HCT116 (cell line): ENCODE results near the gene RNU1-4. TPM values are rescaled to one million over a fixed set of nuclear protein-coding genes. Genes with fewer than 3 reads are reported as not detected.
"Not testable (repeated sequence)": the region's sequence is repeated elsewhere in the genome, so short reads cannot be mapped to it uniquely, and the experiment has no call there.

ENCODE experiments used
- ATAC-seq: fragments of 200-7000 bp; cut with Tn5 transposase; 2 replicates; pipeline ENCODE4 v1.9.1; 2020; ENCODE audit warnings: mild to moderate bottlenecking, moderate library complexity
- BruUV-seq: library from RNA; stranded (reverse); fragments of 400-500 nt; replicated peaks from 2 replicates; lab custom pipeline; 2021; lab: Mats Ljungman, UMichigan
- CTCF ChIA-PET: fragments of 300-600 bp; sonication (Branson Sonifier 250); formaldehyde crosslinking; loops from one replicate; lab custom pipeline; 2021; ENCODE audit warnings: antibody characterized with exemption; lab: Charles Lee
- POLR2A ChIA-PET: fragments of 300-600, 350-600 bp; sonication (Branson Sonifier 250); formaldehyde crosslinking; loops from one replicate; lab custom pipeline; 2021; ENCODE audit warnings: antibody characterized with exemption; lab: Charles Lee
- RAD21 ChIA-PET, 2 experiments: fragments of 300-600 bp; sonication (Branson Sonifier 250); formaldehyde crosslinking; loops; one replicate each; lab custom pipeline; 2023; ENCODE audit warnings: low total read pairs in 2 of 2; ENCODE audit not compliant: uncharacterized antibody in 2 of 2, unreplicated experiment in 2 of 2, low non-redundant PET in 1 of 2; lab: Charles Lee
- DNase-seq: peaks from one replicate; pipeline ENCODE4 v3.0.0-alpha.2; 2010; ENCODE audit warnings: low read depth, low spot score
- H2AFZ ChIP-seq: fragments of 200-600 bp; shearing (Covaris generic), sonication (generic); 2 replicates; pipeline ENCODE4 v1.6.1; 2017; ENCODE audit warnings: low read depth, mixed run types, mixed read lengths, antibody characterized with exemption, low read length; ENCODE audit not compliant: poor library complexity, severe bottlenecking
- H3K27ac ChIP-seq: 2 replicates; pipeline ENCODE4 v1.5.1; 2012; ENCODE audit warnings: low read depth, low read length
- H3K27me3 ChIP-seq: fragments of 200-600 bp; sonication (generic); 2 replicates; pipeline ENCODE4 v1.6.1; 2016; ENCODE audit warnings: mixed run types, low read length, mixed read lengths; ENCODE audit not compliant: insufficient read depth
- H3K36me3 ChIP-seq, 2 experiments: fragments of 200-500 bp in 1 of 2; fragments of 200-600 bp in 1 of 2; sonication (Bioruptor generic) in 1 of 2; sonication (generic) in 1 of 2; 2 replicates each; pipeline versions ENCODE4 v1.5.1 to v1.6.1; 2014 to 2016; ENCODE audit warnings: low read length in 2 of 2, inconsistent platforms in 1 of 2, mixed read lengths in 1 of 2, mixed run types in 1 of 2; ENCODE audit not compliant: insufficient read depth in 2 of 2, control insufficient read depth in 1 of 2
- H3K4me1 ChIP-seq, 2 experiments: fragments of 200-600 bp in 1 of 2; sonication (generic) in 1 of 2; 2 replicates each; pipeline versions ENCODE4 v1.5.1 to v1.6.1; 2012 to 2017; ENCODE audit warnings: low read length in 2 of 2, inconsistent platforms in 1 of 2, mild to moderate bottlenecking in 1 of 2, mixed read lengths in 1 of 2, mixed run types in 1 of 2, moderate library complexity in 1 of 2; ENCODE audit not compliant: insufficient read depth in 2 of 2, control insufficient read depth in 1 of 2
- H3K4me2 ChIP-seq: fragments of 200-600 bp; sonication (generic); 2 replicates; pipeline ENCODE4 v1.6.1; 2017; ENCODE audit warnings: mixed run types, low read length, mixed read lengths
- H3K4me3 ChIP-seq, 2 experiments: fragments of 200-600 bp in 1 of 2; sonication (generic) in 1 of 2; replicated peaks in 1 of 2; 2 replicates each; pipeline ENCODE4 v1.5.1; 2011 to 2016; ENCODE audit warnings: low read length in 2 of 2, control low read depth in 1 of 2, low read depth in 1 of 2, mild to moderate bottlenecking in 1 of 2, mixed read lengths in 1 of 2, mixed run types in 1 of 2
- H3K79me2 ChIP-seq: fragments of 200-600 bp; sonication (generic); 2 replicates; pipeline ENCODE4 v1.6.1; 2017; ENCODE audit warnings: mild to moderate bottlenecking, mixed run types, low read length, moderate library complexity, mixed read lengths; ENCODE audit not compliant: insufficient read depth
- H3K9ac ChIP-seq: fragments of 200-600 bp; sonication (generic); 2 replicates; pipeline ENCODE4 v1.6.1; 2016; ENCODE audit warnings: low read length, mixed read lengths
- H3K9me2 ChIP-seq: fragments of 200-600 bp; sonication (generic), shearing (Covaris generic); 2 replicates; pipeline ENCODE4 v1.6.1; 2017; ENCODE audit warnings: mixed run types, mild to moderate bottlenecking, moderate library complexity; ENCODE audit not compliant: insufficient read depth
- H3K9me3 ChIP-seq, 2 experiments: fragments of 200-500 bp in 1 of 2; fragments of 200-600 bp in 1 of 2; sonication (Bioruptor generic) in 1 of 2; sonication (generic) in 1 of 2; 2 replicates each; pipeline ENCODE4 v1.6.1; 2014 to 2017; ENCODE audit warnings: low read length in 2 of 2, mixed read lengths in 2 of 2, inconsistent platforms in 1 of 2, low read depth in 1 of 2, mild to moderate bottlenecking in 1 of 2, mixed run types in 1 of 2, moderate library complexity in 1 of 2; ENCODE audit not compliant: control insufficient read depth in 1 of 2, insufficient read depth in 1 of 2
- H4K20me1 ChIP-seq: fragments of 200-600 bp; sonication (generic), shearing (Covaris generic); 2 replicates; pipeline ENCODE4 v1.6.1; 2017; ENCODE audit warnings: mixed run types, mild to moderate bottlenecking, moderate library complexity; ENCODE audit not compliant: insufficient read depth
- intact Hi-C: fragments of 100-400 bp; cut with micrococcal nuclease; formaldehyde crosslinking; loops from 2 replicates; pipeline ENCODE4 v1.10.0; 2022
- total RNA-seq: library from RNA; stranded (reverse); gene quantifications from one replicate; pipeline ENCODE4 v1.2.1, GENCODE V29; 2021; ENCODE audit not compliant: unreplicated experiment

The RNU1-4 gene
- total RNA-seq, 1 experiment from 2014 or later, result 1,685 TPM

DNA sequence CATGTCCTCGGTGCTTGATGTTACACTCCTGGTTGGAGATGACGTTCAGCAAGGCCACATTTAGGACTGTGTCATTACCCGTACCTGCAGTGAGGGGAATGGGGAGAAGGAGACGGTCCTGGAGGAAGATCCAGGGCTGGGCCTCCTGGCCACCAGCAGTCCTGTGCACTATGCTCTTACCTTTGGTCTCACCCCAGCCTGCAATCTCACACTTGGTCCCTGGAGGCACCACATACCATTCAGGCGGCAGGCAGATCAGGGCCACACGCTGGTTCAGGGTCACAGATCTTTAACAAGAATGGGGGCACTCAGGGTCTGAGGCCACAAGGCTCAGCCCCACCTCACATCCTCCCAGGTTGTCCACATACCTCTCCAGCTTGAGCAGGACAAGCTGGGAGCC lies 17.3 kb downstream of the RNU1-4 start:
- BruUV-seq, result TSS peak; percentile 85
- H3K9me2 ChIP-seq, H3K4me1 ChIP-seq, H3K4me2 ChIP-seq, H3K9ac ChIP-seq, H2AFZ ChIP-seq, H3K27ac ChIP-seq, H3K4me3 ChIP-seq, RAD21 ChIA-PET, H3K27me3 ChIP-seq, DNase-seq, H3K9me3 ChIP-seq, intact Hi-C loops, CTCF ChIA-PET, H3K79me2 ChIP-seq, H4K20me1 ChIP-seq, POLR2A ChIA-PET, H3K36me3 ChIP-seq: not testable (repeated sequence)
- peak; percentile 71 for ATAC-seq

- intact Hi-C loops, H3K9ac ChIP-seq, H3K9me2 ChIP-seq, BruUV-seq, H3K4me1 ChIP-seq, H3K4me3 ChIP-seq, DNase-seq, CTCF ChIA-PET, POLR2A ChIA-PET, H2AFZ ChIP-seq, H3K27me3 ChIP-seq, H3K36me3 ChIP-seq, H3K27ac ChIP-seq, H3K4me2 ChIP-seq, H4K20me1 ChIP-seq, RAD21 ChIA-PET, H3K9me3 ChIP-seq, H3K79me2 ChIP-seq, ATAC-seq: not testable (repeated sequence)
These were observed 17.7 kb downstream of the RNU1-4 start for GRCh38 chr1:16758060-16758459.

- H4K20me1 ChIP-seq, H3K4me3 ChIP-seq, RAD21 ChIA-PET, ATAC-seq, H3K36me3 ChIP-seq, CTCF ChIA-PET, H3K9ac ChIP-seq, H2AFZ ChIP-seq, H3K4me2 ChIP-seq, DNase-seq, intact Hi-C loops, H3K9me3 ChIP-seq, H3K4me1 ChIP-seq, BruUV-seq, H3K79me2 ChIP-seq, H3K9me2 ChIP-seq, H3K27ac ChIP-seq, H3K27me3 ChIP-seq: not testable (repeated sequence)
- POLR2A ChIA-PET, result interaction anchor here (0.6 kb wide), 1 partner anchor 115 kb away, joined by 5 read pairs; no protein-coding TSS in a partner anchor
These were observed 18.8 kb downstream of the RNU1-4 start for GRCh38 chr1:16759041-16759493.

DNA sequence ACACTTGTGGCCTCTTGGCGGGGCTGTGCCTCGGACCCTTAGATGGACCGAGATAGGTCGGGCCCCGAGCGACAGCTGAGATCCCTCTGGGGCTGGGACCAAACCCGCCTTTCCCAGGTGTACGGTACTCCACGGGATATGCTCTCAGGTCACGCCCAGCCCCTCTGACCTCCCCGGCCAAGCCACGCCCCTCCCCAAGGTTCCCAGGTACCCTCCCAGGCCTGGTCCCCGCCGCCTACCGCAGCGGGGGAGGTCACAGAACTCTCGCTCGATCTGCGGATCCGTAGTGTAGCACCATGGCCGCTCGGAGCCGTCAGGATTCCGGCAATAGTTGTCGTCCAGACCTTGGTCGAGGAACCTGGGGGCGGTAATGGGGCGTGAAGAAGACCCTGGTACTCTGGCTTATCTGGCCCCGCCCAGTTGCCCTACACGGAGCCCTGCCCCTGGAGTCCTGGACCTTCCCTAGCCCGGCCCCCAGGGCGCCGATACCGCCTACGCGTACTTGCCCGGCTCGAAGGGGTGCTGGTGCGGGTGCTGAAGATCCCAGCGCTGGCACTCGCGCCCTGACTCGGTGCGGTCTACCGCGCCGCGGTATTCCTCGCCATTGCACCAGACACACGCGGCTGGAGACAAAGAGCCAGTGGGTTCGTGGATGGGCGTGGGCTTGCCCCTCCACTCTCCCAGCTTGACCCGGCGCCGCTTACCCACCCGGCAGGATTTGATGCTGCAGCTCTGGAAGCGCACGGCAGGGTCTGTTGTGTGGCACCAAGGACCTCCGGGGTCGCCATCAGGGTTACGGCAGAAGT lies 19.5 kb downstream of the RNU1-4 start:
- H3K27ac ChIP-seq, H3K4me1 ChIP-seq, H3K4me3 ChIP-seq, intact Hi-C loops, H4K20me1 ChIP-seq, BruUV-seq, H3K9ac ChIP-seq, DNase-seq, H3K4me2 ChIP-seq, CTCF ChIA-PET, H3K79me2 ChIP-seq, H2AFZ ChIP-seq, H3K9me3 ChIP-seq, RAD21 ChIA-PET, H3K9me2 ChIP-seq, H3K36me3 ChIP-seq, H3K27me3 ChIP-seq: not testable (repeated sequence)
- POLR2A ChIA-PET, result interaction anchor here (0.6 kb wide), 1 partner anchor 115 kb away, joined by 5 read pairs; no protein-coding TSS in a partner anchor
- ATAC-seq, result peak; percentile 67
